ENCODE measurements around the gene ALG8. TPM values are rescaled to one million over a fixed set of nuclear protein-coding genes. Genes with fewer than 3 reads are reported as not detected.
"Not testable (repeated sequence)": the region's sequence is repeated elsewhere in the genome, so short reads cannot be mapped to it uniquely, and the experiment has no call there.

Gene ALG8
- total RNA-seq, 1 donor: 38.4 TPM

GRCh38 chr11:78176605-78177141 is 37.2 kb upstream of the ALG8 start:
- Histone ChIP-seq H3K4me2 (ENCODE audit: insufficient read depth, low read length) (no peak overlapping the region), H3K79me2 (ENCODE audit: insufficient read depth, low read length) (peaks cover 39% of the 10 kb centered on the region), H3K27ac (ENCODE audit: low read depth, low read length) (no peak overlapping the region), H3K4me1 (ENCODE audit: insufficient read depth, low read length) (peaks cover 6% of the 10 kb centered on the region), H3K36me3 (ENCODE audit: insufficient read depth, low read length) (peaks cover 25% of the 10 kb centered on the region), H3K4me3 (ENCODE audit: insufficient read depth, low read length) (no peak overlapping the region), H3K27me3 (ENCODE audit: insufficient read depth, low read length) (no peaks in the 10 kb centered on the region), H3K9me3 (ENCODE audit: low read depth, low read length) (no peaks in the 10 kb centered on the region), H2AFZ (ENCODE audit: low read length) (no peak overlapping the region), H4K20me1 (ENCODE audit: insufficient read depth, low read length) (peaks cover 7% of the 10 kb centered on the region)
- no peak for DNase-seq (ENCODE audit: insufficient read length, low spot score, missing footprints)
- TF ChIP-seq CTCF (IDR thresholded peaks at IDR 0.05; ENCODE audit: extremely low read depth, low read depth, low read length): no peak

GRCh38 chr11:78175862-78176261 is 36.4 kb upstream of the ALG8 start:
- peaks cover 31% of the 10 kb centered on the region for H3K79me2 ChIP-seq (ENCODE audit: insufficient read depth, low read length)

GRCh38 chr11:78171951-78172350 is 32.5 kb upstream of the ALG8 start:
- Histone ChIP-seq H3K36me3 (ENCODE audit: insufficient read depth, low read length) (peaks cover 20% of the 10 kb centered on the region), H3K4me2 (ENCODE audit: insufficient read depth, low read length) (no peak overlapping the region), H2AFZ (ENCODE audit: low read length) (no peak overlapping the region), H3K27ac (ENCODE audit: low read depth, low read length) (peak overlapping the region; percentile 100), H3K27me3 (ENCODE audit: insufficient read depth, low read length) (no peaks in the 10 kb centered on the region), H4K20me1 (ENCODE audit: insufficient read depth, low read length) (no peaks in the 10 kb centered on the region), H3K4me3 (ENCODE audit: insufficient read depth, low read length) (no peak overlapping the region), H3K79me2 (ENCODE audit: insufficient read depth, low read length) (peaks cover 5% of the 10 kb centered on the region), H3K4me1 (ENCODE audit: insufficient read depth, low read length) (peaks cover 48% of the 10 kb centered on the region), H3K9me3 (ENCODE audit: low read depth, low read length) (no peaks in the 10 kb centered on the region)
- no peak for TF ChIP-seq CTCF (IDR thresholded peaks at IDR 0.05; ENCODE audit: extremely low read depth, low read depth, low read length)
- peak; percentile 62 for DNase-seq (ENCODE audit: insufficient read length, low spot score, missing footprints)

More at GRCh38 chr11:78175862-78176261, 36.4 kb upstream of the ALG8 start:
- not testable (repeated sequence) for H3K27me3 ChIP-seq (ENCODE audit: insufficient read depth, low read length); H3K27ac ChIP-seq (ENCODE audit: low read depth, low read length); H3K9me3 ChIP-seq (ENCODE audit: low read depth, low read length); DNase-seq (ENCODE audit: insufficient read length, low spot score, missing footprints); H4K20me1 ChIP-seq (ENCODE audit: insufficient read depth, low read length); H3K4me2 ChIP-seq (ENCODE audit: insufficient read depth, low read length); H3K4me3 ChIP-seq (ENCODE audit: insufficient read depth, low read length); H2AFZ ChIP-seq (ENCODE audit: low read length)
- peaks cover 13% of the 10 kb centered on the region for H3K4me1 ChIP-seq (ENCODE audit: insufficient read depth, low read length)
- peaks cover 25% of the 10 kb centered on the region for H3K36me3 ChIP-seq (ENCODE audit: insufficient read depth, low read length)

GRCh38 chr11:78170874-78171549 is 31.6 kb upstream of the ALG8 start:
- Histone ChIP-seq H3K4me2 (ENCODE audit: insufficient read depth, low read length) (no peak overlapping the region), H3K4me1 (ENCODE audit: insufficient read depth, low read length) (peaks cover 50% of the 10 kb centered on the region), H4K20me1 (ENCODE audit: insufficient read depth, low read length) (no peaks in the 10 kb centered on the region), H3K79me2 (ENCODE audit: insufficient read depth, low read length) (no peaks in the 10 kb centered on the region), H3K27me3 (ENCODE audit: insufficient read depth, low read length) (no peaks in the 10 kb centered on the region), H2AFZ (ENCODE audit: low read length) (no peak overlapping the region), H3K36me3 (ENCODE audit: insufficient read depth, low read length) (peaks cover 14% of the 10 kb centered on the region), H3K9me3 (ENCODE audit: low read depth, low read length) (no peaks in the 10 kb centered on the region), H3K4me3 (ENCODE audit: insufficient read depth, low read length) (no peak overlapping the region), H3K27ac (ENCODE audit: low read depth, low read length) (peak overlapping the region; percentile 100)
- peak; percentile 71 for DNase-seq (ENCODE audit: insufficient read length, low spot score, missing footprints)
- no peak for TF ChIP-seq CTCF (IDR thresholded peaks at IDR 0.05; ENCODE audit: extremely low read depth, low read depth, low read length)
